GM12873 (cell line): Measurements from ENCODE around the gene CASP5.

Experiments
- CTCF ChIP-seq: IDR thresholded peaks from 2 replicates; pipeline ENCODE4 v1.5.1; 2012; ENCODE audit warnings: low read depth, mild to moderate bottlenecking, moderate library complexity, low read length, control low read depth; ENCODE audit not compliant: insufficient read depth; ENCODE audit errors: missing control alignments

The CASP5 gene

DNA sequence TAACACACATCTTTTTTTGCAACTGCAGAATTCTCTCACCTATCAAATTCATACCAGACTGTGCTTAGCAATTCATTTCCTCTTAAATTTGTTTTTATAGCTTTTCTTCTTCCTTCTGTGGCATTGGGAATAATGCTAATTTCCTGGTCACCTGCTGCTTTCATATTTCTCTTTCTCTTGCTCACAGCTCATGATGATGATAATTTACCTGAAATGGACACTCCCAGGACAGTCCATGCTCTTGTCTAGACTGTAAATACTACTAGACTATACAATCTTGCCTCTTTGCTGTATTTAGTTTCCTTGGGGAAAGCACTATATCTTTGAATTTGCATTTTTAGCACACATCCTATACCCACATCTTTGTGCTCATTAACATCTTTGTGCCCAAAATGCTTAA, 15.5 kb downstream of the CASP5 start:
- TF ChIP-seq CTCF = no peak

- TF ChIP-seq CTCF = no peak
Observed at GRCh38 chr11:105005451-105005845, 17.5 kb downstream of the CASP5 start.

GRCh38 chr11:105004021-105004420, 18.9 kb downstream of the CASP5 start:
- TF ChIP-seq CTCF = no peak

DNA sequence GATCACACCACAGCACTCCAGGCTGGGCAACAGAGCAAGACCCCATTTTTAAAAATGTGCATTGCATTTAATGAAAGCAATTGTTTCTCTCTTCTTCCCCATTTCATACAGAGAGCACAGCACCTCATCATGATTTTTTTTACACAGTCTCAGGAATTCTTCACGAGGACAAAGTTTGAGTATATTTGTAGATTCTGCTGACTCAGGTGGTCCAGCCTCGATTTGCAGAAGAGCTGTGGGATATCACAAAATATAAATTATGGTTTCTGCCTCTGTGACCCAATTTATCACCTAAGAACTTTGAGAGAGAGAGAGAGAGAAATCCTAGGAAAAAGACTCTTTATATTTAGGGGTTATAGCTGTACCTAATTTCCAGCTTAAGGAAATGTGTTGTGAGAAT, 19.8 kb downstream of the CASP5 start:
- no peak for TF ChIP-seq CTCF

DNA sequence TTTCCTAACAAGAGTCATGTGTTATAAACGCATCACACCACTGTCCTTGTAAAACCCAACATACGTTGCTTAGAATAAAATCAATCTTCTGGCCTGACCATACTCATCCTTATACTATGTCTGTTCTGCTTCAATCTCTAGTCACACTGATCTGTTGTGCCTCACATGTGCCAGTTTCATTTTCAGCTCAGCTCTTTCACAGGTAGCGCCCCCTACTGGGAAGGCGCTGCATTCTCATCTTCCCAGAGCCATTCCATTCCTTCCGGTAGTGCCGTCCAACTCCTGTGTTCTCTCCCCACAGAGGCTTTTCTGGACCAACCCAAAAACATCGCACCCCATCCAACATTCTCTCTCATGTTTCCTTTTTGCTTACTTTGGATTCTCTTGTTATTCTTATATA, 22.2 kb downstream of the CASP5 start:
- TF ChIP-seq CTCF = peak; percentile 96

- peak; percentile 42 for TF ChIP-seq CTCF
Observed at GRCh38 chr11:105000167-105000566, 22.8 kb downstream of the CASP5 start.

DNA sequence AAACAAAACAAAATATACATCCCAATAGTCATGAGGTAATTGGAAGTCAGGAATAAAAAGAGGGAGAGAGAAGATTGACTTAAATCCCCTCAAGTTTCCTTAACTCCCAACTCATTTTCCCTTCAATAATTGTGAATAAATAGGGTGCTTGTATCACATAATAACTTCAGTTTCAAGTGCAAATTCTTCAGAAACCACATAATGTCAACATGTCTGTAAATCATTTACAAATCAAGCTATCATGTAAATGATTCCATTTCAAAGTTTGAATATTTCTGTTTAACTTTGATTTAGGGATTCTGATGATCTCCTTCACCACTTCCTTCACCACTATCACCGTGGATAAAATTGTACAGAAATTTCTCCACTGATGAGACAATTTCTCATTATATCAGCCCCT, 23.2 kb downstream of the CASP5 start:
- no peak for TF ChIP-seq CTCF
